Lower leg skin (tissue), 4 donors: Measurements from ENCODE around the gene CHRNA5. TPM values are rescaled to one million over a fixed set of nuclear protein-coding genes. Genes with fewer than 3 reads are reported as not detected.
"Not testable (repeated sequence)": the region's sequence is repeated elsewhere in the genome, so short reads cannot be mapped to it uniquely, and the experiment has no call there.

ENCODE experiments used
- DNase-seq, 2 donors: peaks; one replicate each; pipeline ENCODE4 v3.0.0-alpha.2; 2019; ENCODE audit warnings: low spot score in 2 of 2
- H3K4me3 ChIP-seq: fragments of 200-600 bp; sonication (generic); 2 replicates; pipeline ENCODE4 v1.5.1; 2017; ENCODE audit warnings: mild to moderate bottlenecking, low read depth; ENCODE audit not compliant: poor library complexity, severe bottlenecking
- CTCF ChIP-seq, 3 donors: fragments of 450-650 bp; IDR thresholded peaks; one replicate each; pipeline ENCODE4 v1.5.1; 2016; ENCODE audit warnings: antibody characterized with exemption in 3 of 3, mild to moderate bottlenecking in 3 of 3, moderate library complexity in 2 of 3
- POLR2A ChIP-seq, 2 donors: fragments of 450-650 bp; IDR thresholded peaks; one replicate each; pipeline ENCODE4 v1.6.1; 2016 to 2017; ENCODE audit warnings: antibody characterized with exemption in 2 of 2, mild to moderate bottlenecking in 1 of 2, moderate library complexity in 1 of 2
- WGBS, 2 donors: methylation state at CpG; one replicate each; pipeline ENCODE4 v1.1.5; 2018; 5-methylcytosine and 5-hydroxymethylcytosine counted together
- intact Hi-C: fragments of 100-400 bp; cut with DNase I; formaldehyde crosslinking; loops from one replicate; pipeline ENCODE4 v1.15.0; 2023; ENCODE audit warnings: low total_unique reads
- total RNA-seq, 4 donors: library from RNA; depleted of rRNA; stranded (reverse); fragments of >200 nt; gene quantifications; one replicate each; pipeline ENCODE4 v1.1.0, GENCODE V29; 2016

CHRNA5 gene
- under 1 TPM; 0.27 to 0.84 (median 0.64) TPM for total RNA-seq

GRCh38 chr15:78565097-78565950 lies at the start of gene CHRNA5:
Gene CHRNA5, plus strand, starts transcription at chr15:78565520. Its CDS starts 200 bp downstream, at chr15:78565720.
- H3K4me3 ChIP-seq: peak within 1 kb of the TSS; percentile 46
- intact Hi-C loops: no loop called here
- DNase-seq: peak; percentile 89 to 98
- no peak for TF ChIP-seq CTCF (IDR thresholded peaks at IDR 0.05)
- no peak for TF ChIP-seq POLR2A (IDR thresholded peaks at IDR 0.05)
- WGBS, 2 donors: 1% methylated on average over 32 to 62 of the region's 75 CpGs

DNA sequence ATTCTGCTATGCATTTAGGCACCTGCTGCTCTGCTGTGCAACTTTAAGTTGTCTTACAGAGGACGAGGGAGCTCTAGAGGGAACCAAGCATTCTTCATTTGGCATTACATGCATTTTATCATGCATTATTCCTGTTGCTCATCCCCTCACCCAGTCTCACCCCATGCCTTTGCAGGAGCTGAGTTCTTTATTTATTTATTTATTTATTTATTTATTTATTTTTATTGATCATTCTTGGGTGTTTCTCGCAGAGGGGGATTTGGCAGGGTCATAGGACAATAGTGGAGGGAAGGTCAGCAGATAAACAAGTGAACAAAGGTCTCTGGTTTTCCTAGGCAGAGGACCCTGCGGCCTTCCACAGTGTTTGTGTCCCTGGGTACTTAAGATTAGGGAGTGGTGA lies 45.3 kb upstream of the CHRNA5 start:
- WGBS, 2 donors: 97 to 100% methylated on average over 3 of the region's 3 CpGs
- H3K4me3 ChIP-seq, intact Hi-C loops, DNase-seq: not testable (repeated sequence)

DNA sequence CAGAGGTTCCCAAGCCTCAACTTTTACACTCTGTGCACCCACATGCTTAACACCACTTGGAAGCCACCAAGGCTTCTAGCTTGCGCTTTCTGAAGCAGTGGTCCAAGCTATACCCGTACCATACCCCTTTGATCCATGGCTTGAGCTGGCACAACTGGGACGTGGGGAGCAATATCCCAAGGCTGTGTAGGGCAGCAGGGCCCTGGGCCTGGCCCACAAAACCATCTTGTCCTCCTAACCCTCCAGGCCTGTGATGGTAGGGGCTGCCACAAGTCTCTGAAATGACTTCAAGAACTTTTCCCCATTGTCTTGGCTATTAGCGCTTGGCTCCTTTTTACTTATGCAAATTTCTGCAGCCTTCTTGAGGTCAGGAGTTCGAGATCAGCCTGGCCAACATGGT lies 41.1 kb upstream of the CHRNA5 start:
- TF ChIP-seq CTCF (IDR thresholded peaks at IDR 0.05): no peak
- TF ChIP-seq POLR2A (IDR thresholded peaks at IDR 0.05): no peak
- intact Hi-C loops: no loop called here
- DNase-seq: no peak
- no peak overlapping the region for H3K4me3 ChIP-seq
- 92 to 99% methylated on average over 5 of the region's 5 CpGs for WGBS, 2 donors

DNA sequence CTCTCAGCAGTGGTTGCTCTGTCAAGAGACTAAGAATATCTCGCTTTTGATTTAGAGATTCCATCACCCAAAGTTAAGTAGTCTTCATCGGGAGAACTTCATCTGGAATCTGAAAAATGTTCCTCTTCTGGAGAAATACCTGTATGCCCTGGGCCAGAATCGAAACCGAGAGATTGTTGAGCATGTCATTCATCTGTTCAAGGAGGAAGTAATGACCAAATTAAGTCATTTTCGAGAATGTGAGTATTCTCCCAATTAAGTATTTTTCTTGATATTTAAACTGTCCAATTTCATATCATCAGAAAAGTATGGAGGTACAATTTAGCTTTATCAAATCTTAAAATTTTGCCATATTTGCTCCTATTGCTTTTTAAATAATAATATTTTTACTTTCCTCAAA lies 38.0 kb upstream of the CHRNA5 start:
- H3K4me3 ChIP-seq: no peak overlapping the region
- no peak for DNase-seq
- no peak for TF ChIP-seq CTCF (IDR thresholded peaks at IDR 0.05)
- TF ChIP-seq POLR2A (IDR thresholded peaks at IDR 0.05): no peak
- intact Hi-C loops: no loop called here
- WGBS, 2 donors: 81 to 89% methylated on average over 5 of the region's 5 CpGs

DNA sequence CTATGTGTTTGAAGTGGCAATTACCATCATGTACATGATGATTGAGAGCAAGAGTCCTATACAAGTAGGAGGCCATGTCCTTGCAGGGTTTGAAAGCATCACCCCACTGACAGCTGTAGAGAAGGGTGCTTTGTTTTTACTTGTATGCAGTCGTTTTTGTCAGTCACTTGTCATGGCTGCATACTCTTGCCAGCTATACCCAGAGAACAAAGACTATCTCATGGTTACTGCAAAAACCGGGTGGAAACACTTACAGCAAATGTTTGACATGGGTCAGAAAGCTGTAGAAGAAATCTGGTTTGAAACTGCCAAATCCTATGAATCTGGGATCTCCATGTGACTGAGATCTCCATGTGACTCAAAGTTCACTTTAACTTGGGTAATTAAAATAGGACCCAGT lies 32.0 kb upstream of the CHRNA5 start:
- intact Hi-C loops: no loop called here
- H3K4me3 ChIP-seq: no peak overlapping the region
- WGBS, 2 donors: 46 to 49% methylated on average over 2 of the region's 2 CpGs
- TF ChIP-seq POLR2A (IDR thresholded peaks at IDR 0.05): no peak
- no peak for TF ChIP-seq CTCF (IDR thresholded peaks at IDR 0.05)
- no peak for DNase-seq

DNA sequence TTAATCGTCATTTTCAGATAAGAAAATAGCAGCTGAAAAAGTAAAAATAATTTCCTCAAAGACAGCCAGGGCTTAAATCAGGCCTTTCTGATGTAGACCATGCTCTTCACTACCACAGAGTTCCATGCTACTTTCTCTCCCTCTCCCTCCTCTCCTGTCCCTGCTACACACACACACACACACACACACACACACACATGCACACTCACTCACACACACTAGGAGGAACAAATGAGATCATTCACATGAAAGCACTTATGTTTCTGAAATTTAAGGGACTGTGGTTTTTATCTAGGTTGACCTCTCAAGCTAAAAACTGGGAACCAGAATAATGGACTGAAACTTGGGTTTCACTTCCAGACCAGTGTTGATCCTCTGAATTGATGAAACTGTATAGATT lies 29.2 kb upstream of the CHRNA5 start:
- H3K4me3 ChIP-seq: no peak overlapping the region
- intact Hi-C loops: no loop called here
- no peak for DNase-seq
- 85 to 91% methylated on average over 1 of the region's 1 CpG for WGBS, 2 donors
- no peak for TF ChIP-seq CTCF (IDR thresholded peaks at IDR 0.05)
- no peak for TF ChIP-seq POLR2A (IDR thresholded peaks at IDR 0.05)
